AG10803 (cell line): ENCODE measurements around the gene HOXA11.
A peak's percentile ranks its signal among the peaks of the same experiment; 100 is the strongest.

Experiments
- DNase-seq: peaks from one replicate; pipeline ENCODE4 v3.0.0; 2010; ENCODE audit warnings: low read depth
- H3K4me3 ChIP-seq: 2 replicates; pipeline ENCODE4 v1.5.1; 2011; ENCODE audit warnings: mild to moderate bottlenecking, low read length, control low read depth
- CTCF ChIP-seq: conservative IDR thresholded peaks from 2 replicates; pipeline ENCODE4 v1.5.1; 2011; ENCODE audit warnings: mild to moderate bottlenecking, low read length, control low read depth, inconsistent platforms

The HOXA11 gene

GRCh38 chr7:27211764-27212204 is 26.8 kb upstream of the HOXA11 start:
- no peak for TF ChIP-seq CTCF
- H3K4me3 ChIP-seq = no peak overlapping the region

GRCh38 chr7:27211084-27211446 is 26.0 kb upstream of the HOXA11 start:
- no peak overlapping the region for H3K4me3 ChIP-seq
- no peak for DNase-seq
- TF ChIP-seq CTCF = no peak

More at GRCh38 chr7:27211764-27212204, 26.8 kb upstream of the HOXA11 start:
- no peak for DNase-seq

GRCh38 chr7:27210441-27211083 is 25.5 kb upstream of the HOXA11 start:
- peak overlapping the region; percentile 30 for H3K4me3 ChIP-seq
- DNase-seq = peak; percentile 25
- TF ChIP-seq CTCF = peak; percentile 79

GRCh38 chr7:27209933-27210440 is 25.0 kb upstream of the HOXA11 start:
- no peak for DNase-seq
- TF ChIP-seq CTCF = no peak
- H3K4me3 ChIP-seq = no peak overlapping the region

- no peak overlapping the region for H3K4me3 ChIP-seq
- no peak for DNase-seq
- TF ChIP-seq CTCF = no peak
Observed at GRCh38 chr7:27208998-27209397, 24.0 kb upstream of the HOXA11 start.

- DNase-seq = no peak
- H3K4me3 ChIP-seq = no peak overlapping the region
- no peak for TF ChIP-seq CTCF
Observed at GRCh38 chr7:27207348-27207985, 22.4 kb upstream of the HOXA11 start.
